Stimulated activated CD4-positive, alpha-beta T cell treated with anti-CD3 and anti-CD28 coated beads, TNF-alpha, amount 100 ng/mL, for 24 hours (primary cell): ENCODE data around the gene ADGRL3.

Experiments used
- DNase-seq, 3 experiments: peaks; one replicate each; pipeline ENCODE4 v3.0.0-alpha.2; 2020; ENCODE audit warnings: low read depth in 3 of 3

Gene ADGRL3

DNA sequence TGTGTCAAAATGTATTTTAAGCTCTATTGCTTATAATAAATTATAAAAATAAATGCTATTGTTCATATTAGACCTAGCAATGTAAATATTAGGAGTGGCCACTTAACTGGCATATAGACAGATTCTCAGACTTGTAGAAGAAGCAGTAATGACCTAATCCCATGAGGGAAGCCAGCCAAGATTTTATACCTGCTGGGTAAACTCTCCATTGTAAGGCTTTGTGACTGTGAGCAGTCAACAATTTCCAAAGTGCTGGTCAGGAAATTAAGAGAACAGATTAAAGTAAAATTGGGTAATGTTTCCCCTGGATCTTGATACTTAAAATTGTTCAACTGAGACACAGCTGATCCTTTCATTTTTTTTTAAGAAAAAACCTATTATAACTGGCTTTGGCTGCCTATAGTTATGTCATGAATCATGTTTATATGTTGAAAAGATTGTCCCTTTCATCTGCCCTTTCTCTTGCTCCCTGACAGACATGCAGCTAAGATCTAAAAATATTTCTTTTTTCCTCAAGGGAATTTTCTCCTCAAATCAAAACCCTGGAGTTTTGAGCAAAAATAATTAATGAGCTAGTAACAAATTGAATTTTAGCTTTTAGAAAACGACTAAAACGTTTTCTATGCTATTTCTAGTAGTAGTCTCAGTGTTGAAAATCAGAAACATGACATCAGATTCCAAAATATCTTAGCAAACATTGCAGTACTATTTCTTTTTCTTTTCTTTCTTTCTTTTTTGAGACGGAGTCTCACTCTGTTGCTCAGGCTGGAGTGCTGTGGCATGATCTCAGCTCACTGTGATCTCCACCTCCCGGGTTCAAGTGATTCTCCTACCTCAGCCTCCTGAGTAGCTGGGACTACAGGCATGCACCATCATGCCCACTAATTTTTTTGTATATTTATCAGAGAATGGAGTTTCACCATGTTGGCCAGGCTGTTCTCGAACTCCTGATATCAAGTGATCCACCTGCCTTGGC, 77.9 kb downstream of the ADGRL3 start:
- no peak for DNase-seq

DNA sequence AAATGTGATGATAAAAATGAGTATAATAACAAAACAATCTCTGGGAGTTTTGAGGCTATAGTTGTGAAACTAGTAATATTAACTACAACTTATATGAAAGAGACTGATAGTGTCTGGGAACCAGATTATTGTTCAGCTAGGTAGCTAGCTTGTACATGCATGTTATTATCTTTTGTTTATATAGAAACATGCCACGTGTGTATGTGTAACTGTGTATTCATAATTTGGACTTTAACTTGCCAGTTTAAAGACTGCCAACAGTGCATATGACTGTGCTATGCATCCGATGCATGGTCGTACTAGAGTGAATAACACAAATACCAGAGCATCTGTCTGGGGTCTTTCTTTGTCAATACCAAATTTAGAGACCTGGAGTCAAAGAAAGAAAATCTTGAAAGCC, 92.2 kb downstream of the ADGRL3 start:
- DNase-seq: no peak

DNA sequence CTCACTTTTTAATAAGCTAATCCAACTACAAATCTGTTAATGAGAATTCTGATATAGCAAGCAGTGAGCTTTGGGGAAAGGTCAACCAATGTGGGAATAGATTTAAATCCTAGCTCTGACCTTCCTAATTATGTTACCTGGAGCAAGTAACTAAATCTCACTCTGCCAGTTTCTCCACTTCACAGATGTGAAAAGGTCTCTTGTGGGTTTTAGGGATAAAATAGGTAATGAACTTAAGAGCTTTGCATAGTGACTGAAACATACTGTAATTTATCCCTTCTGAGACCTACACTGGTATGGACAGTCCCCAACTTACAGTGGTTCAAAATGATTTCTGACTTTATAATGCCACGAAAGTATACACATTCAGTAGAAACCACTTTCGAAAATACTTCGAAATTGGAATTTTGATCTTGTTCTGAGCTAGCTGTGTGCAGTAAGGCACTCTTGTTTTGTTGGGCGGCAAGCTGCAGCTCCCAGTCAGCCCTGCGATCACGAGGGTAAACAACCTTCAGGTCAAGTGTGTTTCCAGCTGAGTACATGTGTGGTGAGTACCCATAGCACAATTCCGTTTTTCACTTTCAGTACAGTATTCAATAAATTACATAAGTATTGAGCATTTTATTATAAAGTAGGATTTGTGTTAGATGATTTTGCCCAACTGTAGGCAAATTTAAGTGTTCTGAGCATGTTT, 93.7 kb downstream of the ADGRL3 start:
- no peak for DNase-seq

DNA sequence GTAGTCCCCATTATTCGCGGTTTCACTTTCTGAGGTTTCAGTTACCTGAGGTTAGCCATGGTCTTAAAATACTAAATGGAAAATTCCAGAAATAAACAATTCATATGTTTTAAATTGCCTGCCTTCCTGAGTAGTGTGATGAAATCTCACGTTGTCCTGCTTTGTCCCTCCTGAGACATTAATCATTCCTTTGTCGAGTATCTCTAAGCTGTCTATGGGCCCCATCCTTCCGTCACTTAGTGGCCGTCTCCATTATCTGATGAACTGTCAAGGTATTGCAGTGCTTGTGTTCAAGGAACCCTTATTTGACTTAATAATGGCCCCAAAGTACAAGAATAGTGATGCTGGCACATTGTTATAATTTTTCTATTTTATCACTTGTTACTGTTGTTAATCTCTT, 94.8 kb downstream of the ADGRL3 start:
- DNase-seq: no peak

DNA sequence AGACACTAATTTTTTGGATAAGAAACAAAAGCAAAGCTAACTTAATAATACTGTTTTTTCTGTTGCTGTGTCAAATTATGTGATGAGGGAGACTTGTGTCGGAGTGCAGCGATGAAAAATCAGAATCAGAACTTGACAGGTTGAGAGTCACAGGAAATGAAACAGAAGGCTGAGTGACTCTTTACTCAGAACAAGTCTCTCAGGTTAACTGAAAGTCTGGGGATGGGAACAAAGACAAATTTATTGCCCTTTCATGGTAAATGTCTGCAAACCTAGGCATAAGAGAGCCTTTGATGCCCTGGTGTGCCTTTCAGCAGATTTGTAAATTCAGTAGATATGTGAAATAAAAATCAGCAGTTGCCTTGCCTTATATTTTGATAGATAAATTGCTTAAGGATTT, 96.0 kb downstream of the ADGRL3 start:
- no peak for DNase-seq

DNA sequence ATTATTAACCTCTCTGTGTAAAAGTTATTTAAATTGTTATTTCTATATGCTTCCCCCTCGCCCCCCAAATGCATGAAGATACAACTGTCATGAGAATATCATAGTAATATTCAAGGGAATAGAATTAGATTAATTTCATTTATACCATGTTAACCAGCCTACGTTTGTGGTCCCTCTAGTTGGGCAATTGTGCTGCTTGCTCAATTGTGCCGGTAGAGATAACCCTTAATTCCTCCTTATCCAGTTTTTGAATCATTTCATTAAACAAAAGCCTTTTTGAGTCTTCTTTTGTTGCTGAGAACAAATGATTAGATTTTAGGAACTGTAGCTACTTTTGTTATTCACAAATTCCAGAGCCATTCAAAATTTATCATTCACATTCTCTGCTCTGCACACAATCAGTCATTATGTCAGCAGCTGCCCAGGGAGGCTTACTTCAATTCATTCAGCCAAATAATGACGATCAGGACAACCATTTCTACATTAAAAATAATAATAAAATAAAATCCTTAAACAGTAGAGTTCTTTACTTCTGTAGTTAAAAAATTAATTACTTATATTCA, 98.1 kb downstream of the ADGRL3 start:
- no peak for DNase-seq

DNA sequence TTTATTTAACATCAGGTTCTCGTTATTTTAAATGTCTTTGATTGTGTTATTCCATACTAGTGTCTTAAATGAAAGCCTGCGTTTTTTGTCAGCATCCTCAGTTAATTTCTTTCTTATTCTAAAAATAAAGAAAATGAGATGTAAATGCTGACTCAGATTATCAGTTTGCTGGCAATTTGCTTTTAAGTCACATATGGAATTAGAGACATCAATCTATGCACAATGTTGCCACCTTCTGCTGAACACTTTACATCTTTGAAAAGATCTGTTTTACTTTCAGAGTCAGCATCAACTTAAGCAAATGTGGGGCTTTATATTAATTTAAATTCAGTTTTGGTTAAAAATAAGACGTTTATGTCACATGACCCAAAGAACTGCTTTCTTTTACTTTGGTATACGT, 99.2 kb downstream of the ADGRL3 start:
- DNase-seq: no peak

DNA sequence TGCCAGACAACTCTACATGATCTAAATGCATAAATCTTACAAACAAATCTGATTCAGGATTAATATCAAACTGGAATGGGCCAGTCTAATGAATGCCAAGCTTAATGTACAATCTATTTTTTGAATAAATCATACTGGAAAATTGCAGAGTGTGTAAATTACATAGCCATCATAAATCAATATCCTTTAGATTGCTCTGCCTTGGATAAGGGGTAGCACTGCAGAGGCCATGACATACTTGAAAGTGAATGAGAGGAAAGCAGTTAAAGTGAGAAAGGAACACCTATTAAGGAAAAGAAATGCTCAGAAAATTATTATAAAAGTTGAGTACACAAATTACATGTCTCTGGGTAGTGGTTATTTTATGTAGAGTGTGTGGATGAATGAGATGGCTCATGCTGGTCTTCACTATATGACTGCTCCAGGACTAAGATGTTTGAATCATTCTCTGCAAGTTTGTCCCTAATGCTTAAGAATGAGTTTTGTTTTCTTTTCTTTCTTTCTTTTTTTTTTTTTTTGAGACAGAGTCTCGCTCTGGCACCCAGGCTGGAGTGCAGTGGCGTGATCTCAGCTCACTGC, 100.2 kb downstream of the ADGRL3 start:
- no peak for DNase-seq

DNA sequence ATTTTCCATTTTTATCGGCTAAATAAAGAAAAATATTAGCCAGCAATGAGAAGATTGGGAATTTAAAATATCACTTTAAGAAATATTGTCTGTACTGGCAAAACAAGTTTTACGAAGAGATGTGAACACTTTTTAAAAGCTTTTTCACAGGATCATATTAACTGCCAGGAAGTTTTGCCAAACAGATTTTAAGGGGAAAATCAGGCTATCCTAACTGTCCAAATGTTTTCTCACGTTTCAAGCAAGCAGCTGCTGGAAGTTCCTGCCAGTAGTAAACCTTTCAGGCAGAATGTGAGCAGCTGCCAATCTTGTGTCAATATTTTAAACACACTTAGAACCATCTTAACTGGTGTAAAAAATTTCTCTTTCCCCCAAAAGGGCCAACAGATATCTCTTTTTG, 101.1 kb downstream of the ADGRL3 start:
- DNase-seq: no peak

DNA sequence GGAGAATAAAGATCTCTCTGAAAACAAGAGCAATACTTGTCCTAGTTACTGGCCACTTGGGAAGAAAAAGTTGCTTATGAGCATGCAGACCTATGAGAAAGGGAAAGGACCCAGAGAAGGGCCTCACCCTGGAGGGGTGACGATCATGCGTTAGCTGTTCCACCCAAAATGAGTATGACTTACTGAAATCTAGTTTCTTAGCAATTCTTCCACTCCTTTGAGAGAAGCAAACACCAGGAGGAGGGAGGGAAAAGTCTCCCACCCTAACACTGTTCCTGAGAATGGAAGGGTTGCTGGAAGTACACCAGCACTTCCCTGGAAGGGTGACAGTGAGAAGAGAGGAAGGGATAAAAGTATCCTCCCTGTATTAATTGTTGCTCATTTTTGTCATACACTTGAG, 107.9 kb downstream of the ADGRL3 start:
- no peak for DNase-seq

DNA sequence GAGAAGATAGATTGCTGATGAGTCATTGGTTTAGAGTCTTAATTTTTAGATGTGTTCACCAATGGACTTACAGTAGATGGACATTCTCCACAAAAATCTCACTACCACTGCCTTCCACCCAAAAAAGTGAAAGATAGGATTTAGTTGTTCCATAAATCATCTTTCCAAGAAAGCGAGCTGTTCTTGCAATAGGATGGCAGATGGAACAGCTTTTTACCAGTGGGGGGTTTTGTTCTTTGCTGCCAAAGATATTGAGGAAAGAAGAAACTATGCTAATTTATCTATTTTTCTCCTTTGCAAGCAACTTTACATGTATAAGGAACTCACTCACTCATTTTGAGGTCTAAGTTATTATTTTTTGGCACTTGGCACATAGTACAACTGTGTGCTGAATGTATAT, 109.5 kb downstream of the ADGRL3 start:
- no peak for DNase-seq

DNA sequence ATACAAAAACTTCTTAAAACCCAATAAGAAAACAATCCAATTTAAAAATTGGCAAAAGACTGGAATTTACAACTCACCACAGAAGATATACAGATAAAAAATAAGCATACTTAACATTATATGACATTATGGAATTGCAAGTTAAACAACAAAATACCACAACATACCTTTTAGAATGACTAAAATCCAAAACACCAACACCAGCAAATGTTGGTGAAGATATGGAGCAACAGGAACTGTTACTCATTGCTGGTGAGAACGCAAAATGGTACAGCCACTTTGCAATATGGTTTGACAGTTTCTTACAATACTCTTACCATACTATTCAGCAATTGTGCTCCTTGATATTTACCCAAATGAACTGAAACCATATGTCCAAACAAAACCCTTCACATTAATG, 112.4 kb downstream of the ADGRL3 start:
- no peak for DNase-seq

DNA sequence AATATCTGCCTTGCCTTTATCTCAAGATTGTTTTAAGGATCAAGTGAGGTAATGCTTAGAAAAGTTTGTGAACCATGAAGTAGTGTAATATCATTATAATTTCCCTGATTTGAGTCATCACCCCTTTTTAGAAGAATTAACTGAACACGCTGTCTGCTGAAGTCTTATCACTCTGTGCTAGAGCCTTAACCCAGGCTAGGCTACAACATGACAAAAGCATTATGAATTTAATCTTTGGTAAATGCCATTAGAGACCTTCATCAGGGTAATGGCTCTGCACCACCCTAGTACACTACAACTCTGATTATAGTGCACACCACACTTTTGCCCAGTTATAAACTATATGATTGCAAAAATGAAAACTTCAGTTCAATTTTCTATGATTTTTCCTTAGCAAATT, 118.3 kb downstream of the ADGRL3 start:
- no peak for DNase-seq

DNA sequence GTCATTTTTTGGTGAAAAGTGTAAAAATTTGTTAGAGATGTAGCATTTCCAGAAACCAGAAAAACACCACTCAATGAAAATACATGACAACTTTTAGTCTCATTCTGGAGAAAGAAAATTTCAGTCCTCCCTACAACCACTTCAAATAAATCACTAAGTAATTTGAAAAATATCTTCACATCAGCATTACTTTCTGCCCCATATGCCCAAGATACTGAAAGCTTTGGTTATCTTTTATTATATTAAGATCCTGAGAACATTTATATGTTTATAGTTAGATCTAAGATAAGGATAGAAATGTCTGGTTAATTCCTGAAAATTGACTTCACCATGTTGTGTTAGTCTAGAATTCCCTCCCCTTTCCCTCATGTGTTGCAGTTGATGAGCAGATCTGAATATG, 119.0 kb downstream of the ADGRL3 start:
- DNase-seq: no peak

DNA sequence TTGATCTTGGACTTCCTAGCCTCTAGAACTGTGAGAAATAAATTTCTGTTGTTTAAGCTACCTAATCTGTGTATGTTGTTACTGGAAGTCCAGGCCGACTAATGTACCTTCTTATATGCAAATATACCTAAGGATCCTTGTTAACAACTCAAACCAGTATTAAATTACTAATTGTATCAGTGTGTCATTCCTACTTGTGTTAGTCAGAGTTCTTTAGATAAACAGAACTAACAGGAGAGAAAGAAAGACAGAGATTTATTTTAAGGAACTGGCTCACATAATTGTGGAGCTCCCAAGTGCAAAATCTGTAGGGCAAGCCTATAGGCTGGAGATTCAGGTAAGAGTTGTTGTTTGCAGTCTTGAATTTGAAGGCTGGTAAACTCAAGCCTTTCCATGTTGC, 120.0 kb downstream of the ADGRL3 start:
- DNase-seq: no peak

DNA sequence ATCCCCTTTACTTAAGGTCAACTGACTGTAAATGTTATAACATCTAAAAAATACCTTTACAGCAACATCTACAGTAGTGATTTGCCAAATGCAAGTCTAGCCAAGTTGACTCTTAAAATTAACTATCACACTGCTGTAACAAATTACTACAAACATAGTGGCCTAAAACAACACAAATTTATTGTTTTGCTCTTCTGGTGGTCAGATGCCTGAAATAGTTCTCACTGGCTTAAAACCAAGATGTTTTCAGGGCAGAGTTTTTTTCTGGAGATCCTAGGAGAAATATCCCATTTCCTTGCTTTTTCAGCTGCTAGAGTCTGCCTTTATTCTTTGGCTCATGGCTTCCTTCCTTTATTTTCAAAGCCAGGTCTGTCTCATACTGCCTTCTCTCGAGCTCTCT, 120.5 kb downstream of the ADGRL3 start:
- DNase-seq: no peak

DNA sequence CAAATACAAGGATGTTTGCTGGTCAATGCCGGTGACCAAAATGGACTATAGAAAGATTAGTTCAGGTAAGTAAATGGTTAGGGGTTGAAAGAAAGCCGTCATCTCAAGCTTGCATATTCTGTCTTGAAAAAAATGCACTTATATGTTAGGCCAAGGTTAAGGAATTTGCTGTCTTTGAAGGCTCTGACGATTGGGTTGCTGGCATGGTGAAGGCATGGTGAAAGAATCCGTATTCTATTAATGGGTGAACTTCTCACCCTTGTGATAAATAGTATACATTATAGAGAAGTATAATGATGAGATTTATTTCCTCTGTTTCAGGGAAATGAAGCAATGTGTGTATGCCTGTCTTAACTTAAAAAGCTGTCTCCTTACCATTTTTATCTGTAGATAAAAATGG, 132.6 kb downstream of the ADGRL3 start:
- DNase-seq: no peak

DNA sequence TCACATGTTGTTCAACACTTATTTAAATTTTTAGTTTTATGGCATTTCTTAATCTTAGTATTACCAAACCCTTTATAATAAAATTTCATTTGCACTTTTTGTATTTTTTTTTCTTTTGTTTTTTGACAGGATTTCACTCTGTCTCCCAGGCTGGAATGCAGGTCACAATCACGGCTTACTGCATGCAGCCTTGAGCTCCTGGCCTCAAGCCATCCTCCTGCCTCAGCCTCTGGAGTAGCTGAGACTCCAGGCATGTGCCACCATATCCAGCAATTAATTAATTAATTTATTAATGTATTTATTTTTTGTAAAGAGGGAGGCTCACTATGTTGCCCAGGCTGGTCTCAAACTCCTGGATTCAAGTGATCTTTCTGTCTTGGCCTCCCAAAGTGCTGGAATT, 133.4 kb downstream of the ADGRL3 start:
- no peak for DNase-seq

DNA sequence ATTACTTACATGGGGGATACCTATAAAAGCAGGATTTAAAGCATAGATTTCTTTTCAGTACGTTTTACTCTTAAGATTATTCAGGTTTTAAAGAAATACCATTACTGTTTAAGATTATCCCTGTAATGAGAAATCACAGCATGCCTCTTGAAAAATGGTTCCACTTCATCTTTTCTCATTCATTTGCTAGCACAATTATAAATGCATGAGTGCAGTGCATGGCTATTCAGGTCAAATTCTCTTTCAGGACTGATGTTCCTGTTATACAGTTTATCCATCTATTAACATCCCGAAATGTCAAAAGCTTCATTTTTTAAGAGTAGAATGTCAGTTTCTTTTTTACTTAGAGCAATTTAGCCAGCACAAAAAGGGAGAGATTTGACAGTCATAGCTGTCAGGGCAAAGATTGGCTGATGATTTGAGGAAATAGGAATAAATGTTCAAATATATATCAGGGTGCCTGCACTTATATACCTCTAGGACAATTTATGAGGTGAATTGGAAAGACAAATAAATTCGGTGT, 135.2 kb downstream of the ADGRL3 start:
- no peak for DNase-seq

DNA sequence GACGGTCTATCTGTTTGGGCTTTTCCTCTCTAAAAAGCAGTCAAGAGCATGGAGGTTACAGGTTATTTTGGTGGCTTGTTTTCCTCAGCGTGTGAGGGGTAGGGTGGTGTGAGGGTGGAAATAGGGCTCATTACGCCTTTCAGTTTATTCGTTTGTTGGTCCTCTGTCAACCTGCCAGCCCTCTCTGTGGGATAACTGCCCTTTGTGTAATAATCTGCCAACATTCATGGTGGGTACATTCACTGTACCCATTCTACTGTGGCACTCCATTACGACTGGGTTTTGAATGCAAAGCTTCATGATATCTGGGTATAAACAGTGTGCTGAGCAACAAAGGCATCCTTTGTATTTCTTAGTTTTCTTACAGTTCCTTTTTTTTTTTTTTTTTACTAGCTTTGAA, 136.4 kb downstream of the ADGRL3 start:
- DNase-seq: no peak

DNA sequence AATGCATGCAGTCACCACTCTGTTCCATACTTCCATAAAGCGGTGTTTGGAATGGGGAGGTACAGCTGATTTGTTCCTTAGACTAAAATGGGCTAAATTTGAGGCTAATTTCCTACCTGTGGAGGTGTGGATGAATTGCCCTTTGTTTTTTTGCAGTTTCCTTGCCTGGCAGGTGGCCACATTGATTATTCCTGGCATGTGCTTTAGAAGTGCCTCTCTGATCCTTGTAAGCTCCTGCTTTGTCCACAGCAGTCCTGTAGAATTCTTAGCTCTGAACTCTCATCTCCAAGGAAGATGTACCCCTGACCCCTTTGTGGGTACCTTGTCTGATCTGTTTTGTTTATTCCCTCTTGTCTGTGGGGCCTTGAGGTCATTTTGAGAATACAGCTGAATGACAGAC, 136.8 kb downstream of the ADGRL3 start:
- no peak for DNase-seq

DNA sequence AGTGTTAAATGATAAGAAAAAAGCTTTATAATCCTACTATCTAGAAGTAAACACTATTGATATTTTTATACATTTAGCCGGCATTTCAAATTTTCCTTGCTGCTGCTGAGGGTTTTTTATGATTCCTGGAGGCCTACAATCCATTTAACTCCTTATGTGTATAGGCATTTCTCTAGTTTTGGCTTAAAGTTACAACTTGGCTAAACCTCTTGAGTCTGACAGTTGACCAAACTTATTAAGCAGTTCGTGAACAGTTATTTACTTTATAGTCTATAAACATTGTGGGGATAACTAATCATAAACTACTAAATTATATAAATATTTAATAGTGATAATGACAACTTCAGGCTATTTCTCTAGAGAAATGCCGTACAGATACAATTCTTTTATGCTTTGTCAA, 141.9 kb downstream of the ADGRL3 start:
- no peak for DNase-seq
